Measurements from ENCODE around the gene KDM4D. TPM values are rescaled to one million over a fixed set of nuclear protein-coding genes. Genes with fewer than 3 reads are reported as not detected.

The KDM4D gene
- total RNA-seq (ENCODE audit: unreplicated experiment) = 1.3 TPM
- long read RNA-seq, partial matches to known transcripts = 0 of 1 reads
- long read RNA-seq, other reads (novel, unspliced or antisense) = 1 of 1 reads

GRCh38 chr11:94973099-94973968 lies at the start of gene KDM4D, which contains the start of gene CWC15:
Gene KDM4D, plus strand, starts transcription at chr11:94973709. Its CDS starts 23,664 bp downstream, at chr11:94997373.
Gene CWC15, minus strand, starts transcription at chr11:94973556. Its CDS starts 1,371 bp downstream, at chr11:94972185.
- DNase-seq = peak; percentile 96
- Mint-ChIP-seq H3K36me3 (ENCODE audit: unreplicated experiment) (no peaks in the 10 kb centered on the region), H3K4me3 (ENCODE audit: unreplicated experiment) (peak within 1 kb of the TSS; percentile 94), H3K9me3 (ENCODE audit: unreplicated experiment) (no peaks in the 10 kb centered on the region), H3K27me3 (ENCODE audit: unreplicated experiment) (peaks cover 1% of the 10 kb centered on the region), H3K4me1 (ENCODE audit: low read depth, unreplicated experiment) (no peaks in the 10 kb centered on the region), H3K27ac (ENCODE audit: unreplicated experiment) (peak within 1 kb of the TSS; percentile 93)
- TF ChIP-seq CTCF (IDR thresholded peaks at IDR 0.05; ENCODE audit: partially characterized antibody, unreplicated experiment) = no peak

- TF ChIP-seq CTCF (IDR thresholded peaks at IDR 0.05; ENCODE audit: partially characterized antibody, unreplicated experiment) = no peak
- H3K27me3 Mint-ChIP-seq (ENCODE audit: unreplicated experiment) = peaks cover 4% of the 10 kb centered on the region
- DNase-seq = no peak
- peaks cover 12% of the 10 kb centered on the region for H3K4me1 Mint-ChIP-seq (ENCODE audit: low read depth, unreplicated experiment)
- no peaks in the 10 kb centered on the region for H3K36me3 Mint-ChIP-seq (ENCODE audit: unreplicated experiment)
- H3K9me3 Mint-ChIP-seq (ENCODE audit: unreplicated experiment) = peaks cover 3% of the 10 kb centered on the region
- no peak overlapping the region for H3K4me3 Mint-ChIP-seq (ENCODE audit: unreplicated experiment)
- no peak overlapping the region for H3K27ac Mint-ChIP-seq (ENCODE audit: unreplicated experiment)
These were observed 49.3 kb upstream of the KDM4D start for GRCh38 chr11:94924171-94924572.

GRCh38 chr11:94924612-94925011 lies 48.9 kb upstream of the KDM4D start:
- Mint-ChIP-seq H3K27ac (ENCODE audit: unreplicated experiment) (no peak overlapping the region), H3K4me1 (ENCODE audit: low read depth, unreplicated experiment) (peaks cover 12% of the 10 kb centered on the region), H3K9me3 (ENCODE audit: unreplicated experiment) (peaks cover 3% of the 10 kb centered on the region), H3K27me3 (ENCODE audit: unreplicated experiment) (peaks cover 4% of the 10 kb centered on the region), H3K36me3 (ENCODE audit: unreplicated experiment) (no peaks in the 10 kb centered on the region), H3K4me3 (ENCODE audit: unreplicated experiment) (no peak overlapping the region)
- no peak for TF ChIP-seq CTCF (IDR thresholded peaks at IDR 0.05; ENCODE audit: partially characterized antibody, unreplicated experiment)
- no peak for DNase-seq

GRCh38 chr11:94925422-94926270 lies 47.9 kb upstream of the KDM4D start:
- H3K27me3 Mint-ChIP-seq (ENCODE audit: unreplicated experiment) = peaks cover 8% of the 10 kb centered on the region
- H3K36me3 Mint-ChIP-seq (ENCODE audit: unreplicated experiment) = no peaks in the 10 kb centered on the region
- no peak for TF ChIP-seq CTCF (IDR thresholded peaks at IDR 0.05; ENCODE audit: partially characterized antibody, unreplicated experiment)
- no peak for DNase-seq
- H3K9me3 Mint-ChIP-seq (ENCODE audit: unreplicated experiment) = peaks cover 2% of the 10 kb centered on the region
- no peak overlapping the region for H3K27ac Mint-ChIP-seq (ENCODE audit: unreplicated experiment)
- H3K4me3 Mint-ChIP-seq (ENCODE audit: unreplicated experiment) = no peak overlapping the region
- H3K4me1 Mint-ChIP-seq (ENCODE audit: low read depth, unreplicated experiment) = peaks cover 12% of the 10 kb centered on the region

All from glutamatergic neuron (in vitro differentiated cells).